Activated naive CD8-positive, alpha-beta T cell treated with anti-CD3 and anti-CD28 coated beads for 36 hours (primary cell): ENCODE data around the gene MAP7D1. TPM values are rescaled to one million over a fixed set of nuclear protein-coding genes. Genes with fewer than 3 reads are reported as not detected.
"Not testable (repeated sequence)": the region's sequence is repeated elsewhere in the genome, so short reads cannot be mapped to it uniquely, and the experiment has no call there.

Source experiments
- DNase-seq: peaks from one replicate; pipeline ENCODE4 v3.0.0; 2021
- H3K27ac Mint-ChIP-seq: one replicate; pipeline ENCODE4 v1.8.0; 2022; ENCODE audit warnings: mild to moderate bottlenecking, moderate library complexity, mixed read lengths
- H3K27me3 Mint-ChIP-seq: one replicate; pipeline ENCODE4 v1.8.0; 2022; ENCODE audit warnings: mild to moderate bottlenecking, mixed read lengths
- H3K36me3 Mint-ChIP-seq: one replicate; pipeline ENCODE4 v1.8.0; 2021; ENCODE audit warnings: mild to moderate bottlenecking, mixed read lengths
- H3K4me1 Mint-ChIP-seq: one replicate; pipeline ENCODE4 v1.8.0; 2021; ENCODE audit warnings: mixed read lengths
- H3K4me3 Mint-ChIP-seq: one replicate; pipeline ENCODE4 v1.8.0; 2022; ENCODE audit warnings: mild to moderate bottlenecking, moderate library complexity, mixed read lengths
- H3K9me3 Mint-ChIP-seq: one replicate; pipeline ENCODE4 v1.8.0; 2022; ENCODE audit warnings: mixed read lengths
- total RNA-seq, 2 experiments: library from RNA; stranded (reverse); gene quantifications; one replicate each; pipeline ENCODE4 v1.2.3, GENCODE V29; 2021

MAP7D1 gene
- total RNA-seq, 2 experiments from 2014 or later, result 158 to 168 TPM

GRCh38 chr1:36211841-36212240 lies 55.9 kb downstream of the MAP7D1 start:
- Mint-ChIP-seq H3K27ac (no peak overlapping the region), H3K4me3 (no peak overlapping the region), H3K4me1 (peaks cover 7% of the 10 kb centered on the region), H3K36me3 (no peaks in the 10 kb centered on the region), H3K9me3 (no peaks in the 10 kb centered on the region), H3K27me3 (no peaks in the 10 kb centered on the region)
- DNase-seq, result no peak

DNA sequence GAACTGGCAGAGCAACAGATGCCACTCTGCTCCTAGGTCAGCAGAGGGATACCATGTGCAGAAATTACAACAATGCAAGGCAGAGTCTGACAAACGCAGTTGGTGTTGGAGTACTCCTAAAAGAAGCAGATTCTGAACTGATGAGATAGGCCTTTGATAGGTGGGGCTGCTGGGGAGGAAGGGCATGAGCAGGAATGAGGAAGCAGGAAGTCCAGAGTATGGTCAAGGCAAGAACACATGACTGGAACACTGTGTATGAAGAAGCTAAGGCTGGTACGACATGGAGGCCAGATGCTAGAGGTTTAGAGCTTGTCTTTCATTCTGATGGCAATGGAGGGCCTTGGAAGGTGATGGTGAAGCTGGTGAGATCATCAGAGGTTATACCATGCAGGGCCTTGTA lies 56.8 kb downstream of the MAP7D1 start:
- H3K27ac Mint-ChIP-seq, result no peak overlapping the region
- H3K36me3 Mint-ChIP-seq, result no peaks in the 10 kb centered on the region
- H3K4me3 Mint-ChIP-seq, result no peak overlapping the region
- H3K9me3 Mint-ChIP-seq, result no peaks in the 10 kb centered on the region
- DNase-seq, result no peak
- no peaks in the 10 kb centered on the region for H3K27me3 Mint-ChIP-seq
- peaks cover 4% of the 10 kb centered on the region for H3K4me1 Mint-ChIP-seq

DNA sequence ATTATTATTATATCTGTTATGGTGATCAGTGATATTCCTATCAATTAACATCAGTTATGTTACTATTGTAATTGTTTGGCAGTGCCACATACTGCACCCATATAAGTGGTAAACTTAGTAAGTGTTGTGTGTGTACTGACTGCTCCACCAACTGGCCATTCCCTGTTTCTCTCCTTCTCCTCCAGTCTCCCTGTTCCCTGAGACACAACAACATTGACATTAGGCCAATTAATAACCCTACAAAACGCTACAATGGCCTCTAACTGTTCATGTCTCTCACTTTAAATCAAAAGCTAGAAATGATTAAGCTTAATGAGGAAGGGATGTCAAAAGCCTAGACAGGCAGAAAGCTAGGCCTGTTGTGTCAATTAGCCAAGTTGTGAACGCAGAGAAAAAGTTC lies 61.7 kb downstream of the MAP7D1 start:
- no peak for DNase-seq
- Mint-ChIP-seq H3K4me3 (no peak overlapping the region), H3K27me3 (no peaks in the 10 kb centered on the region), H3K9me3 (no peaks in the 10 kb centered on the region), H3K36me3 (no peaks in the 10 kb centered on the region), H3K27ac (no peak overlapping the region), H3K4me1 (peaks cover 4% of the 10 kb centered on the region)

DNA sequence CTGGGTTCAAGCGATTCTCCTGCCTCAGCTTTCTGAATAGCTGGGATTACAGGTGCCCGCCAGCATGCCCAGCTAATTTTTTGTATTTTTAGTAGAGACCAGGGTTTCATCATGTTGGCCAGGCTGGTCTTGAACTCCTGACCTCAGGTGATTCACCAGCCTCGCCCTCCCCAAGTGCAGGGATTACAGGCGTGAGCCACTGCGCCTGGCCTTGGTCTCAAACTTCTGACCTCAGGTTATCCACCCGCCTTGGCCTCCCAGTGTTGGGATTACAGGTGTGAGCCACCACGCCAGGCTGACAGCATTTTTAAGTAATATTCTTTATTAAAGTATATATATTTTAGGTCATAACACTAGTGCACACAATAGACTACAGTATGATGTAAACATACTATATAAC lies 65.9 kb downstream of the MAP7D1 start:
- H3K4me3 Mint-ChIP-seq, DNase-seq, H3K27ac Mint-ChIP-seq, H3K27me3 Mint-ChIP-seq, H3K9me3 Mint-ChIP-seq: not testable (repeated sequence)
- H3K4me1 Mint-ChIP-seq, result peaks cover 19% of the 10 kb centered on the region
- peaks cover 20% of the 10 kb centered on the region for H3K36me3 Mint-ChIP-seq

DNA sequence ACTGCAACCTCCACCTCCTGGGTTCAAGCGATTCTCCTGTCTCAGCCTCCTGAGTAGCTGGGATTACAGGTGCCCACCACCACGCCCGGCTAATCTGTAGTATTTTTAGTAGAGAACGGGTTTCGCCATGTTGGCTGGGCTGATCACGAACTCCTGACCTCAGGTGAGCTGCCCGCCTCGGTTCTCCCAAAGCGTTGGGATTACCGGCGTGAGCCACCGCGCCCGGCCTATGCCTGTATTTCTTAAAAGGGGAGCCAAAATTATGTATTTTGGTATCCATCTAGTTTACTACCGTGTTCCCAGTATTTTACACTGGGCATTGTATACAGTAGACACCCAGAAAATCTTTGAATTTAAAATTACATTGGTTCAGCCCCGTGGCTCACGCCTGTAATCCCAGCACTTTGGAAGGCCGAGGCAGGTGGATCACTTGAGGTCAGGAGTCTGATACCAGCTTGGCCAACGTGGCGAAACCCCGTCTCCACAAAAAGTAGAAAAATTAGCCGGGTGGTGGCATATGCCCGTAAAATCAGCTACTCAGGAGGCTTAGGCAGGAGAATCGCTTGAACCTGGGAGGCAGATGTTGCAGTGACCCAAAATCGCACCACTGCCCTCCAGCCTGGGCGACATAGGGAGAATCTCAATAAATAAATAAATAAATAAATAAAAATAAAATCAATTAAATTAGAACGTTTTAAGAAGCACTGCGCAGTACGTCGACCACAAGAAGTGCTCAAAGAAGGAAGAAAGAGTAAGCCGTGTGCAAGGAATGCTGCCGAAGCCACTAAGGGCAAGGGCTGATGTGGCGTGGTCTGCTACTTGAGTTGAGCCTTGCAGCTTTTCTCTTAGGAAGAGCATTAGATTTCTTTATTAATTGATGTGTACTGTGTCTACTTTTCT lies 66.8 kb downstream of the MAP7D1 start:
- H3K27ac Mint-ChIP-seq, result peak overlapping the region; percentile 99
- no peaks in the 10 kb centered on the region for H3K27me3 Mint-ChIP-seq
- peaks cover 19% of the 10 kb centered on the region for H3K4me1 Mint-ChIP-seq
- DNase-seq, result no peak
- H3K9me3 Mint-ChIP-seq, result no peaks in the 10 kb centered on the region
- H3K4me3 Mint-ChIP-seq, result peak overlapping the region; percentile 93
- H3K36me3 Mint-ChIP-seq, result peaks cover 24% of the 10 kb centered on the region

DNA sequence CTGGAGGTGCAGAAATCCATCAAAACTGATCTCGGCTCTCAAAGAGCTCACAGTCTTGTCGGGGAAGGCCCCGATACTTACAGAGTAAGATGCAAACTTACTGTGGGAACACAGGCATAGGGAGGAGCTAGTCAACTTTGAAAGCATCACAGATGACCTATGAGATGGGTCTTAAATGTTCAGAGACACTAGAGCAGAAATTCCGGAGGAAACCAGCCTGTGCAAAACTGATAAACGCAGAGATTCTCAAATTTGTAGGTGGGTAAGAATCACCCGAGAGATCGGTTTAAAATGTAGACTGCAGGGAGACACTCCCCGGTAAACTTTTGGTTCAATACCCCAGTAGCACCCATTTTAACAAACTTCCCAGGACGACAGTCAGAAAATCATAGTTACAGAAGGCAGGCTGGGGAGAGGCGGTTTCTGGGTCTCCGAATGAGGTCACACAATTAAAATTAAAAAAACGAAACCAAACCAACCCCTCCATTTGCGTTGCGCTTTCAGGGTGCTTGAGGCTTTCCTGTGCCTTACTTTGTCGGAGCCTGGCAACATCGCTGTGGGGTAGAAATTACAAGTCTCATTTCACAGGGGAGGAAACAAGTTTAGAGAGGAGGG lies 67.5 kb downstream of the MAP7D1 start:
- Mint-ChIP-seq H3K4me1 (peaks cover 19% of the 10 kb centered on the region), H3K9me3 (no peaks in the 10 kb centered on the region), H3K27me3 (no peaks in the 10 kb centered on the region), H3K36me3 (peaks cover 24% of the 10 kb centered on the region), H3K27ac (peak overlapping the region; percentile 99), H3K4me3 (peak overlapping the region; percentile 93)
- peak; percentile 34 for DNase-seq

GRCh38 chr1:36223996-36224536 lies 68.1 kb downstream of the MAP7D1 start, which contains the start of gene THRAP3:
THRAP3 (plus strand) TSS chr1:36224443; CDS start chr1:36282564, 58,121 bp downstream.
- peak within 1 kb of the TSS; percentile 93 for H3K4me3 Mint-ChIP-seq
- peaks cover 24% of the 10 kb centered on the region for H3K36me3 Mint-ChIP-seq
- no peaks in the 10 kb centered on the region for H3K9me3 Mint-ChIP-seq
- peaks cover 21% of the 10 kb centered on the region for H3K4me1 Mint-ChIP-seq
- DNase-seq, result peak; percentile 100
- no peaks in the 10 kb centered on the region for H3K27me3 Mint-ChIP-seq
- peak within 1 kb of the TSS; percentile 99 for H3K27ac Mint-ChIP-seq

DNA sequence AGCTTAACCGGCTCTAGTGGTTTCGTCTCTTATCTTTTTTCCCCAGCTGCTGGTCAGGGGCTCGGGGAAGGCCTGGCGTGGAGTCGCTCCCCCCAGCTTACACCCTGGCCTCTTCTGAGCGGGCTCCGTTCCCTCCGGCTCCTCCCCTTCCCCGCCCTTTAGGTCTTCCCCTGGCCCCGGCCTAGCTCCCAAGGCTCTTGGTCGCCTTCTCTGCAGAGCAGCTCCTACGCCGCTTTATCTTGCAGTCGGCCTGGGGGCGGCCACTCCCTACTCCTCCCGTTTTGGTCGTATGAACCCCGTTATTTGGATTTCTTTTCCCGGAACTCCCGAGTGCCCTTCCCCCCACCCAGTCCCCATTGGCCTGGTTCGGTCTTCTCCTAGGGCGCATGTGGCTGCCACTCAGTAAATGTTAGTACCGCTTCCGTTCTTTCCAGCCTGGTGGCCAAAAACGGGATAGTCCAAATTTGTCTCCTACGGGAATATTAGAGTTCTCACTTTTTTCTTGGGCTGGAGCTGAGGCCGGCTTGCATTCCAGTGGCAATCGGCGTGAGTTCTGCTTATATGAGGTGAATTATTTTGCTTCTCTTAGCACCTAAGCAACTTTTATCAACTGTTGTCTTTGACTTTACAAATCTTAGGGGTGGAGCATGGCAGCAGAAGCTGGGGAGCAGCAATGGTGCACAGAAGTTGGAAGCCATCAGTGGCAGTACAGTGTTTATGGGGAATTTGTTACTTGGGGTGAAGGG lies 68.8 kb downstream of the MAP7D1 start:
- Mint-ChIP-seq H3K27me3 (no peaks in the 10 kb centered on the region), H3K4me3 (peak overlapping the region; percentile 93), H3K27ac (peak overlapping the region; percentile 99), H3K9me3 (no peaks in the 10 kb centered on the region), H3K4me1 (peaks cover 21% of the 10 kb centered on the region), H3K36me3 (peaks cover 24% of the 10 kb centered on the region)
- no peak for DNase-seq

- no peak for DNase-seq
- Mint-ChIP-seq H3K9me3 (no peaks in the 10 kb centered on the region), H3K36me3 (peaks cover 24% of the 10 kb centered on the region), H3K27ac (peak overlapping the region; percentile 99), H3K4me3 (peak overlapping the region; percentile 93), H3K27me3 (no peaks in the 10 kb centered on the region), H3K4me1 (peaks cover 21% of the 10 kb centered on the region)
Measured at GRCh38 chr1:36225283-36225899, 69.4 kb downstream of the MAP7D1 start.

DNA sequence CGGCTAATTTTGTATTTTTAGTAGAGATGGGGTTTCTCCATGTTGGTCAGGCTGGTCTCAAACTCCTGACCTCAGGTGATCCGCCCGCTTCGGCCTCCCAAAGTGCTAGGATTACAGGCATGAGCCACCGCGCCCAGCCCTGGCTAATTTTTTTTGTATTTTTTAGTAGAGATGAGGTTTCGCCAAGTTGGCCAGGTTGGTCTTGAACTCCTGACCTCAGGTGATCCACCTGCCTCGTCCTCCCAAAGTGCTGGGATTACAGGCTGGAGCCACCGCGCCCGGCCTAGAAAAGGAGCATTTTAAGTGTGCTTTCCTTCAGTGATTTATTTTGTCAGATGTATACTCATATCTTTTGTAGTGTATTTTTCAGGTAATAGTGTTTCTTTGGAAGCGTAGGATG lies 74.3 kb downstream of the MAP7D1 start:
- Mint-ChIP-seq H3K36me3 (peaks cover 26% of the 10 kb centered on the region), H3K4me1 (peaks cover 54% of the 10 kb centered on the region)
- H3K27ac Mint-ChIP-seq, H3K27me3 Mint-ChIP-seq, H3K4me3 Mint-ChIP-seq, DNase-seq, H3K9me3 Mint-ChIP-seq: not testable (repeated sequence)

Other genes with a start within 250 kb of the MAP7D1 start
- gene AGO3, start 225.1 kb upstream of the MAP7D1 start, total RNA-seq, result 10 to 100 TPM; 24.5 to 26.0 TPM
- under 1 TPM in 1 of 2 experiments, not detected in 1; 0.19 TPM for gene TEKT2, start 72.1 kb upstream of the MAP7D1 start, total RNA-seq
- gene ADPRS, start 67.3 kb upstream of the MAP7D1 start, total RNA-seq, result 10 to 100 TPM; 47.0 to 48.7 TPM
- gene COL8A2, start 30.9 kb upstream of the MAP7D1 start, total RNA-seq, result 1 to 10 TPM; 1.8 to 1.9 TPM
- gene TRAPPC3, start 6.7 kb upstream of the MAP7D1 start, total RNA-seq, result 10 to 100 TPM; 58.0 to 59.4 TPM
- 100 to 1,000 TPM; 159 TPM for gene THRAP3, start 68.3 kb downstream of the MAP7D1 start, total RNA-seq
- 1 to 10 TPM; 9.3 to 9.4 TPM for gene SH3D21, start 150.2 kb downstream of the MAP7D1 start, total RNA-seq
- gene EVA1B, start 167.5 kb downstream of the MAP7D1 start, total RNA-seq, result 1 to 10 TPM; 5.3 to 6.3 TPM
- gene STK40, start 229.8 kb downstream of the MAP7D1 start, total RNA-seq, result 10 to 100 TPM; 43.1 to 51.5 TPM
- gene LSM10, start 241.7 kb downstream of the MAP7D1 start, total RNA-seq, result 10 to 100 TPM; 64.1 to 66.8 TPM